Motor neuron (in vitro differentiated cells): ENCODE results near the gene ENOX1. TPM values are rescaled to one million over a fixed set of nuclear protein-coding genes. Genes with fewer than 3 reads are reported as not detected.
A peak's percentile ranks its signal among the peaks of the same experiment; 100 is the strongest.

Source experiments
- ATAC-seq, 8 experiments: fragments of 200-7000 bp; cut with Tn5 transposase; replicated peaks in 6 of 8; 2 replicates each; pipeline ENCODE4 v1.8.0; 2021; ENCODE audit warnings: mild to moderate bottlenecking in 8 of 8, moderate library complexity in 8 of 8
- H3K27ac ChIP-seq, 2 donors: fragments of 250-450 bp; sonication (Bioruptor Pico); 2 replicates each; pipeline ENCODE4 v1.9.0; 2021; ENCODE audit warnings: antibody characterized with exemption in 2 of 2, mild to moderate bottlenecking in 2 of 2, moderate library complexity in 1 of 2
- H3K4me1 ChIP-seq, 2 donors: fragments of 250-450 bp; sonication (Bioruptor Pico); replicated peaks in 1 of 2; 2 replicates each; pipeline ENCODE4 v1.6.1; 2021; ENCODE audit warnings: antibody characterized with exemption in 2 of 2, mild to moderate bottlenecking in 2 of 2, moderate library complexity in 1 of 2
- H3K4me3 ChIP-seq, 5 donors: fragments of 250-450 bp; sonication (Bioruptor Pico); 2 replicates each; pipeline ENCODE4 v1.9.0; 2021; ENCODE audit warnings: antibody characterized with exemption in 5 of 5, mild to moderate bottlenecking in 5 of 5, moderate library complexity in 4 of 5
- WGBS, 10 experiments: fragments of 450-650 bp; shearing (Covaris generic); methylation state at CpG; one replicate each; pipeline ENCODE4 v1.0.0; 2022; 5-methylcytosine and 5-hydroxymethylcytosine counted together
- in situ Hi-C, 9 experiments: fragments of 400-800 bp; cut with MboI; loops; one replicate each; pipeline ENCODE4 v1.15.0; 2021; ENCODE audit warnings: low sequenced_read_pairs in 9 of 9, low pct_unique_long_range_greater_than_20kb in 2 of 9; ENCODE audit not compliant: unreplicated experiment in 9 of 9
- total RNA-seq, 8 experiments: library from RNA; unstranded; fragments of 300-600 nt; gene quantifications; 2 replicates each; pipeline versions ENCODE4 v1.2.3 to v1.2.4, GENCODE V29; 2022

The ENOX1 gene
- total RNA-seq, 8 experiments from 2014 or later: 5.6 to 19.0 (median 11.8) TPM

GRCh38 chr13:43324129-43324528 is 462.6 kb downstream of the ENOX1 start:
- WGBS, 10 experiments: 54 to 100% (median 80%) methylated on average over 1 to 3 of the region's 3 CpGs
- H3K4me1 ChIP-seq: peaks cover 21 to 23% of the 10 kb centered on the region in 2 donors
- no peak overlapping the region for H3K27ac ChIP-seq
- peak in 4 of 8 experiments; percentile 17 to 72 (median 52) for ATAC-seq
- H3K4me3 ChIP-seq: no peak overlapping the region
- in situ Hi-C loops: loop anchor here in 1 of 9 experiments (25.0 kb wide), 1 partner anchor 463 kb away; the partner anchor contains the start of gene ENOX1

- in situ Hi-C loops: loop anchor here in 1 of 9 experiments (25.0 kb wide), 1 partner anchor 467 kb away; the partner anchor contains the start of gene ENOX1
- H3K4me3 ChIP-seq: no peak overlapping the region
Observed at GRCh38 chr13:43319617-43320444, 466.9 kb downstream of the ENOX1 start.

GRCh38 chr13:43316946-43317353 is 469.8 kb downstream of the ENOX1 start:
- no peak overlapping the region for H3K4me3 ChIP-seq
- no peak overlapping the region for H3K27ac ChIP-seq
- in situ Hi-C loops: loop anchor here in 1 of 9 experiments (25.0 kb wide), 1 partner anchor 470 kb away; the partner anchor contains the start of gene ENOX1
- 5 to 33% (median 15%) methylated on average over 1 to 3 of the region's 4 CpGs; no CpG with 5 or more reads in 2 of the 10 experiments for WGBS, 10 experiments
- H3K4me1 ChIP-seq: peaks cover 20 to 29% of the 10 kb centered on the region in 2 donors
- ATAC-seq: peak; percentile 63 to 96 (median 84)

More at GRCh38 chr13:43319617-43320444, 466.9 kb downstream of the ENOX1 start:
- WGBS, 10 experiments: 7 to 91% (median 47%) methylated on average over 2 to 9 of the region's 10 CpGs
- H3K4me1 ChIP-seq: peaks cover 35 to 40% of the 10 kb centered on the region in 2 donors
- ATAC-seq: no peak
- H3K27ac ChIP-seq: no peak overlapping the region

- H3K27ac ChIP-seq: no peak overlapping the region
Observed at GRCh38 chr13:43316281-43316680, 470.5 kb downstream of the ENOX1 start.

GRCh38 chr13:43315522-43315921 is 471.2 kb downstream of the ENOX1 start:
- H3K4me1 ChIP-seq: peaks cover 20 to 29% of the 10 kb centered on the region in 2 donors
- no peak overlapping the region for H3K27ac ChIP-seq
- in situ Hi-C loops: loop anchor here in 1 of 9 experiments (25.0 kb wide), 1 partner anchor 472 kb away; the partner anchor contains the start of gene ENOX1
- 57 to 83% (median 69%) methylated on average over 2 to 5 of the region's 5 CpGs for WGBS, 10 experiments
- no peak overlapping the region for H3K4me3 ChIP-seq
- peak in 3 of 8 experiments; percentile 24 to 63 (median 52) for ATAC-seq

More at GRCh38 chr13:43316281-43316680, 470.5 kb downstream of the ENOX1 start:
- peak in 3 of 8 experiments; percentile 7 to 49 (median 38) for ATAC-seq
- in situ Hi-C loops: loop anchor here in 1 of 9 experiments (25.0 kb wide), 1 partner anchor 471 kb away; the partner anchor contains the start of gene ENOX1
- 0 to 100% (median 29%) methylated on average over 1 to 2 of the region's 2 CpGs; no CpG with 5 or more reads in 2 of the 10 experiments for WGBS, 10 experiments
- peaks cover 20 to 29% of the 10 kb centered on the region in 2 donors for H3K4me1 ChIP-seq
- no peak overlapping the region for H3K4me3 ChIP-seq

GRCh38 chr13:43309311-43309710 is 477.5 kb downstream of the ENOX1 start:
- in situ Hi-C loops: loop anchor here in 1 of 9 experiments (25.0 kb wide), 1 partner anchor 478 kb away; the partner anchor contains the start of gene ENOX1
- ATAC-seq: no peak
- no peak overlapping the region for H3K27ac ChIP-seq
- H3K4me1 ChIP-seq: peaks cover 8 to 14% of the 10 kb centered on the region in 2 donors
- 0 to 100% (median 23%) methylated on average over 1 to 4 of the region's 4 CpGs; no CpG with 5 or more reads in 3 of the 10 experiments for WGBS, 10 experiments
- H3K4me3 ChIP-seq: no peak overlapping the region

GRCh38 chr13:43307921-43308433 is 478.8 kb downstream of the ENOX1 start:
- in situ Hi-C loops: loop anchor here in 1 of 9 experiments (25.0 kb wide), 1 partner anchor 479 kb away; the partner anchor contains the start of gene ENOX1
- peaks cover 11 to 20% of the 10 kb centered on the region in 2 donors for H3K4me1 ChIP-seq
- no peak overlapping the region for H3K4me3 ChIP-seq
- H3K27ac ChIP-seq: peak overlapping the region in 1 of 2 donors; percentile 19
- WGBS, 10 experiments: 35 to 100% (median 86%) methylated on average over 1 to 4 of the region's 7 CpGs
- ATAC-seq: peak; percentile 82 to 91 (median 90)

GRCh38 chr13:43307221-43307920 is 479.4 kb downstream of the ENOX1 start:
- Histone ChIP-seq H3K27ac (no peak overlapping the region), H3K4me3 (no peak overlapping the region), H3K4me1 (peaks cover 17 to 24% of the 10 kb centered on the region in 2 donors)
- WGBS, 10 experiments: 39 to 100% (median 65%) methylated on average over 1 to 4 of the region's 6 CpGs
- no peak for ATAC-seq
- in situ Hi-C loops: loop anchor here in 1 of 9 experiments (25.0 kb wide), 1 partner anchor 480 kb away; the partner anchor contains the start of gene ENOX1

- in situ Hi-C loops: loop anchor here in 1 of 9 experiments (25.0 kb wide), 1 partner anchor 481 kb away; the partner anchor contains the start of gene ENOX1
- Histone ChIP-seq H3K4me3 (no peak overlapping the region), H3K4me1 (peaks cover 20 to 24% of the 10 kb centered on the region in 2 donors), H3K27ac (no peak overlapping the region)
- peak in 1 of 8 experiments; percentile 7 for ATAC-seq
Observed at GRCh38 chr13:43306372-43306771, 480.4 kb downstream of the ENOX1 start.

GRCh38 chr13:43305416-43305815 is 481.4 kb downstream of the ENOX1 start:
- ATAC-seq: no peak
- in situ Hi-C loops: loop anchor here in 1 of 9 experiments (25.0 kb wide), 1 partner anchor 482 kb away; the partner anchor contains the start of gene ENOX1
- WGBS, 10 experiments: 0 to 50% (median 33%) methylated on average over 2 to 4 of the region's 4 CpGs; no CpG with 5 or more reads in 3 of the 10 experiments

GRCh38 chr13:43304945-43305344 is 481.8 kb downstream of the ENOX1 start:
- no peak for ATAC-seq
- in situ Hi-C loops: loop anchor here in 1 of 9 experiments (25.0 kb wide), 1 partner anchor 482 kb away; the partner anchor contains the start of gene ENOX1
- Histone ChIP-seq H3K4me3 (no peak overlapping the region), H3K27ac (no peak overlapping the region), H3K4me1 (peaks cover 20 to 24% of the 10 kb centered on the region in 2 donors)
- 40 to 100% (median 50%) methylated on average over 1 to 2 of the region's 2 CpGs; no CpG with 5 or more reads in 3 of the 10 experiments for WGBS, 10 experiments

More at GRCh38 chr13:43305416-43305815, 481.4 kb downstream of the ENOX1 start:
- Histone ChIP-seq H3K4me1 (peaks cover 20 to 24% of the 10 kb centered on the region in 2 donors), H3K27ac (no peak overlapping the region), H3K4me3 (no peak overlapping the region)

- WGBS, 10 experiments: 80 to 100% (median 100%) methylated on average over 1 to 2 of the region's 2 CpGs; no CpG with 5 or more reads in 2 of the 10 experiments
- no peak for ATAC-seq
- Histone ChIP-seq H3K4me3 (no peak overlapping the region), H3K27ac (no peak overlapping the region), H3K4me1 (peaks cover 20 to 24% of the 10 kb centered on the region in 2 donors)
- in situ Hi-C loops: loop anchor here in 1 of 9 experiments (25.0 kb wide), 1 partner anchor 483 kb away; the partner anchor contains the start of gene ENOX1
Observed at GRCh38 chr13:43304449-43304848, 482.3 kb downstream of the ENOX1 start.
